Fibroblast of lung (primary cell): Measurements from ENCODE around the gene NKAIN2.

ENCODE experiments used
- CTCF ChIP-seq, 2 donors: IDR thresholded peaks in 1 of 2; conservative IDR thresholded peaks in 1 of 2; 1 replicate in 1 of 2; 2 replicates in 1 of 2; pipeline ENCODE4 v1.5.1; 2011 to 2012; ENCODE audit warnings: low read length in 2 of 2, control low read depth in 1 of 2, inconsistent platforms in 1 of 2, low read depth in 1 of 2, mild to moderate bottlenecking in 1 of 2
- EZH2 ChIP-seq: IDR thresholded peaks from 2 replicates; pipeline ENCODE4 v1.5.1; 2012; ENCODE audit warnings: low read length, control low read depth, mild to moderate bottlenecking; ENCODE audit errors: missing control alignments

- TF ChIP-seq CTCF (conservative IDR thresholded peaks at IDR 0.05 in 1 of 2, IDR thresholded peaks at IDR 0.05 in 1 of 2; ENCODE audit: low read depth in 1 of 2, low read length in 2 of 2), result no peak
- TF ChIP-seq EZH2, result no peak
Measured at GRCh38 chr6:124158024-124158423, 354.4 kb downstream of the NKAIN2 start.
